ENCODE data around the gene MAS1L.
"Not testable (repeated sequence)": the region's sequence is repeated elsewhere in the genome, so short reads cannot be mapped to it uniquely, and the experiment has no call there.

The MAS1L gene

GRCh38 chr6:29478740-29479139, 9.0 kb downstream of the MAS1L start:
- DNase-seq = no peak

- DNase-seq = no peak
Measured at GRCh38 chr6:29477923-29478450, 9.8 kb downstream of the MAS1L start.

GRCh38 chr6:29474996-29475395, 12.8 kb downstream of the MAS1L start:
- DNase-seq = no peak

- DNase-seq = no peak
Measured at GRCh38 chr6:29466241-29466640, 21.5 kb downstream of the MAS1L start.

- DNase-seq = no peak
Measured at GRCh38 chr6:29465801-29466200, 22.0 kb downstream of the MAS1L start.

- DNase-seq = no peak
Measured at GRCh38 chr6:29465279-29465678, 22.5 kb downstream of the MAS1L start.

- no peak for DNase-seq
Measured at GRCh38 chr6:29462022-29462421, 25.7 kb downstream of the MAS1L start.

- DNase-seq = no peak
Measured at GRCh38 chr6:29461021-29461814, 26.5 kb downstream of the MAS1L start.

GRCh38 chr6:29456971-29457370, 30.8 kb downstream of the MAS1L start, which contains the start of the genes OR11A1 and OR2H1:
Gene OR11A1 (minus strand): TSS chr6:29457071. CDS start chr6:29427641, 29,430 bp downstream.
Gene OR2H1 (plus strand): TSS chr6:29457155. CDS start chr6:29461770, 4,615 bp downstream.
- DNase-seq = no peak

GRCh38 chr6:29451471-29452193, 36.1 kb downstream of the MAS1L start:
- DNase-seq = no peak

GRCh38 chr6:29447670-29448069, 40.1 kb downstream of the MAS1L start:
- DNase-seq = no peak

- not testable (repeated sequence) for DNase-seq
Measured at GRCh38 chr6:29444031-29444430, 43.7 kb downstream of the MAS1L start.

GRCh38 chr6:29442719-29443118, 45.0 kb downstream of the MAS1L start:
- no peak for DNase-seq

- DNase-seq = no peak
Measured at GRCh38 chr6:29439006-29439405, 48.8 kb downstream of the MAS1L start, which contains the start of gene OR10C1. Gene OR10C1 (plus strand): TSS chr6:29439306. CDS start chr6:29440016, 710 bp downstream.

- not testable (repeated sequence) for DNase-seq
Measured at GRCh38 chr6:29436730-29437129, 51.0 kb downstream of the MAS1L start.

Data from femur (tissue), 1 donor.